Measurements from ENCODE around the gene CNST. TPM values are rescaled to one million over a fixed set of nuclear protein-coding genes. Genes with fewer than 3 reads are reported as not detected.
"Not testable (repeated sequence)": the region's sequence is repeated elsewhere in the genome, so short reads cannot be mapped to it uniquely, and the experiment has no call there.

CNST gene
- total RNA-seq, 1 donor from 2014 or later, result 27.5 TPM

GRCh38 chr1:246708166-246708565 lies 141.9 kb downstream of the CNST start:
- no peak for DNase-seq (ENCODE audit: low spot score)

- no peak for DNase-seq (ENCODE audit: low spot score)
Observed at GRCh38 chr1:246709196-246709595, 142.9 kb downstream of the CNST start.

GRCh38 chr1:246709835-246710234 lies 143.6 kb downstream of the CNST start:
- no peak for DNase-seq (ENCODE audit: low spot score)

DNA sequence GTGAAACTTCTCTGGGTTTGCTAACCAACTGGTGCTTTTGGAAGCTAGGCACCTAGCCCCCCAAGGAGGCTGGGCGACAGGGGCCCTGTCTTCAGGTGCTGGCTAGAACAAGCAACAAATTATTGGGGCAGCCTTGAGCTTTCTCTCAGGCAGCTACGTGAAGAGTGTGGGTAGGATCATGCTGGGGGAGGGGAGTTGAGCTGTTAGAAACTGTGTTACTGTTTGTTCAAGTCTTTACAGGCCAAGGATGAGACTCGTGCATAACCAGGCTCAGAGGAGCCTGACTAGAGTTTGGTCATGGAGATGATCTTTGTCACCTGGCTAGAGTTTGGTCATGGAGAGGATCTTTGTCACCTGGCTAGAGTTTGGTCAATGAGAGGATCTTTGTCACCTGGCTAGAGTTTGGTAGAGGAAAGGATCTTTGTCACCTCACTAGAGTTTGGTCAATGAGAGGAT lies 145.3 kb downstream of the CNST start:
- no peak for DNase-seq (ENCODE audit: low spot score)

- DNase-seq (ENCODE audit: low spot score), result not testable (repeated sequence)
Observed at GRCh38 chr1:246712428-246712827, 146.2 kb downstream of the CNST start.

Other genes with a start within 250 kb of the CNST start
- 12.4 TPM for gene SMYD3, start 59.2 kb upstream of the CNST start, total RNA-seq
- gene TFB2M, start 195 bp upstream of the CNST start, total RNA-seq, result 12.7 TPM
- 57.4 TPM for gene SCCPDH, start 158.0 kb downstream of the CNST start, total RNA-seq